HG03469 (cell line): ENCODE results near the gene PER3.

Experiments
- ATAC-seq: cut with Tn5 transposase; IDR thresholded peaks from one replicate; pipeline ENCODE4 v1.9.1; 2021; ENCODE audit warnings: mild to moderate bottlenecking, moderate library complexity, moderate number of reproducible peaks; ENCODE audit not compliant: unreplicated experiment

Gene PER3

GRCh38 chr1:7831458-7831857 is 47.4 kb downstream of the PER3 start:
- ATAC-seq = no peak

- ATAC-seq = no peak
Measured at GRCh38 chr1:7833035-7833434, 48.9 kb downstream of the PER3 start.

- no peak for ATAC-seq
Measured at GRCh38 chr1:7838714-7839113, 54.6 kb downstream of the PER3 start.

- no peak for ATAC-seq
Measured at GRCh38 chr1:7839526-7839925, 55.4 kb downstream of the PER3 start.

GRCh38 chr1:7842517-7842916 is 58.4 kb downstream of the PER3 start:
- no peak for ATAC-seq

- no peak for ATAC-seq
Measured at GRCh38 chr1:7845761-7846160, 61.7 kb downstream of the PER3 start.

- no peak for ATAC-seq
Measured at GRCh38 chr1:7846656-7847055, 62.6 kb downstream of the PER3 start.

GRCh38 chr1:7847599-7847998 is 63.5 kb downstream of the PER3 start:
- no peak for ATAC-seq

- ATAC-seq = no peak
Measured at GRCh38 chr1:7850786-7851185, 66.7 kb downstream of the PER3 start.

GRCh38 chr1:7852804-7853683 is 69.0 kb downstream of the PER3 start, which contains the start of gene UTS2:
TSS of gene UTS2 (minus strand) at chr1:7853065. CDS start at chr1:7853003, 62 bp downstream.
- ATAC-seq = no peak

GRCh38 chr1:7853684-7854026 is 69.6 kb downstream of the PER3 start:
- ATAC-seq = no peak

- ATAC-seq = no peak
Measured at GRCh38 chr1:7856345-7856744, 72.3 kb downstream of the PER3 start.

GRCh38 chr1:7857000-7857399 is 72.9 kb downstream of the PER3 start:
- no peak for ATAC-seq

- no peak for ATAC-seq
Measured at GRCh38 chr1:7857985-7858384, 73.9 kb downstream of the PER3 start.

GRCh38 chr1:7859406-7859805 is 75.3 kb downstream of the PER3 start:
- no peak for ATAC-seq

GRCh38 chr1:7860130-7860529 is 76.0 kb downstream of the PER3 start:
- ATAC-seq = no peak

- no peak for ATAC-seq
Measured at GRCh38 chr1:7861452-7861851, 77.4 kb downstream of the PER3 start.

GRCh38 chr1:7862211-7863060 is 78.3 kb downstream of the PER3 start:
- ATAC-seq = no peak

GRCh38 chr1:7863756-7864328 is 79.8 kb downstream of the PER3 start:
- ATAC-seq = no peak

GRCh38 chr1:7865978-7866377 is 81.9 kb downstream of the PER3 start:
- ATAC-seq = no peak

GRCh38 chr1:7868070-7868780 is 84.1 kb downstream of the PER3 start:
- no peak for ATAC-seq
